ENCODE results near the gene LIMS1. TPM values are rescaled to one million over a fixed set of nuclear protein-coding genes. Genes with fewer than 3 reads are reported as not detected.

LIMS1 gene
- total and polyA plus RNA-seq, 2 experiments from 2014 or later: 28.6 to 36.9 TPM

DNA sequence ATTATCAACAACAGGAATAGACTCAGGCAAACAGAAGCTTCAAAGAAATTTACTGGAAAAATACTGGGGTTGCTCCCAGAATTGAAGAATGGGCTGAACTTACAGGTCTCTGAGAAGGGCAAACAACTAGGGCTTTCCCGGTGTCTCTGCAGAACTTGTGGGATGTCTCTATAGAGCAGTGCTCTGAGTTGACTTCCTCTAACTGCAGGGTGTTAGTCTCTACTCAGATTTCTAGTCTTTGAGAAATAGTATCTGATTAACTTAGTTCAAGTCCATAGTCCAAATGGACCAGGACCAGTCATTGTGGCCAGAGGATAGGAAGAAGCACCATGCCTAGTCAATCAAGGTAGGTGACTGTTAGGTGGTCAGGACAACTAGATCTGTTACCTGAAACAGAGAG, 45.8 kb downstream of the LIMS1 start:
- DNase-seq (ENCODE audit: low spot score) (no peak), ATAC-seq (no peak)
- H3K27me3 ChIP-seq (ENCODE audit: insufficient read depth): no peaks in the 10 kb centered on the region
- H3K4me1 ChIP-seq (ENCODE audit: insufficient read depth): peaks cover 12% of the 10 kb centered on the region
- TF ChIP-seq, protein P1, sequence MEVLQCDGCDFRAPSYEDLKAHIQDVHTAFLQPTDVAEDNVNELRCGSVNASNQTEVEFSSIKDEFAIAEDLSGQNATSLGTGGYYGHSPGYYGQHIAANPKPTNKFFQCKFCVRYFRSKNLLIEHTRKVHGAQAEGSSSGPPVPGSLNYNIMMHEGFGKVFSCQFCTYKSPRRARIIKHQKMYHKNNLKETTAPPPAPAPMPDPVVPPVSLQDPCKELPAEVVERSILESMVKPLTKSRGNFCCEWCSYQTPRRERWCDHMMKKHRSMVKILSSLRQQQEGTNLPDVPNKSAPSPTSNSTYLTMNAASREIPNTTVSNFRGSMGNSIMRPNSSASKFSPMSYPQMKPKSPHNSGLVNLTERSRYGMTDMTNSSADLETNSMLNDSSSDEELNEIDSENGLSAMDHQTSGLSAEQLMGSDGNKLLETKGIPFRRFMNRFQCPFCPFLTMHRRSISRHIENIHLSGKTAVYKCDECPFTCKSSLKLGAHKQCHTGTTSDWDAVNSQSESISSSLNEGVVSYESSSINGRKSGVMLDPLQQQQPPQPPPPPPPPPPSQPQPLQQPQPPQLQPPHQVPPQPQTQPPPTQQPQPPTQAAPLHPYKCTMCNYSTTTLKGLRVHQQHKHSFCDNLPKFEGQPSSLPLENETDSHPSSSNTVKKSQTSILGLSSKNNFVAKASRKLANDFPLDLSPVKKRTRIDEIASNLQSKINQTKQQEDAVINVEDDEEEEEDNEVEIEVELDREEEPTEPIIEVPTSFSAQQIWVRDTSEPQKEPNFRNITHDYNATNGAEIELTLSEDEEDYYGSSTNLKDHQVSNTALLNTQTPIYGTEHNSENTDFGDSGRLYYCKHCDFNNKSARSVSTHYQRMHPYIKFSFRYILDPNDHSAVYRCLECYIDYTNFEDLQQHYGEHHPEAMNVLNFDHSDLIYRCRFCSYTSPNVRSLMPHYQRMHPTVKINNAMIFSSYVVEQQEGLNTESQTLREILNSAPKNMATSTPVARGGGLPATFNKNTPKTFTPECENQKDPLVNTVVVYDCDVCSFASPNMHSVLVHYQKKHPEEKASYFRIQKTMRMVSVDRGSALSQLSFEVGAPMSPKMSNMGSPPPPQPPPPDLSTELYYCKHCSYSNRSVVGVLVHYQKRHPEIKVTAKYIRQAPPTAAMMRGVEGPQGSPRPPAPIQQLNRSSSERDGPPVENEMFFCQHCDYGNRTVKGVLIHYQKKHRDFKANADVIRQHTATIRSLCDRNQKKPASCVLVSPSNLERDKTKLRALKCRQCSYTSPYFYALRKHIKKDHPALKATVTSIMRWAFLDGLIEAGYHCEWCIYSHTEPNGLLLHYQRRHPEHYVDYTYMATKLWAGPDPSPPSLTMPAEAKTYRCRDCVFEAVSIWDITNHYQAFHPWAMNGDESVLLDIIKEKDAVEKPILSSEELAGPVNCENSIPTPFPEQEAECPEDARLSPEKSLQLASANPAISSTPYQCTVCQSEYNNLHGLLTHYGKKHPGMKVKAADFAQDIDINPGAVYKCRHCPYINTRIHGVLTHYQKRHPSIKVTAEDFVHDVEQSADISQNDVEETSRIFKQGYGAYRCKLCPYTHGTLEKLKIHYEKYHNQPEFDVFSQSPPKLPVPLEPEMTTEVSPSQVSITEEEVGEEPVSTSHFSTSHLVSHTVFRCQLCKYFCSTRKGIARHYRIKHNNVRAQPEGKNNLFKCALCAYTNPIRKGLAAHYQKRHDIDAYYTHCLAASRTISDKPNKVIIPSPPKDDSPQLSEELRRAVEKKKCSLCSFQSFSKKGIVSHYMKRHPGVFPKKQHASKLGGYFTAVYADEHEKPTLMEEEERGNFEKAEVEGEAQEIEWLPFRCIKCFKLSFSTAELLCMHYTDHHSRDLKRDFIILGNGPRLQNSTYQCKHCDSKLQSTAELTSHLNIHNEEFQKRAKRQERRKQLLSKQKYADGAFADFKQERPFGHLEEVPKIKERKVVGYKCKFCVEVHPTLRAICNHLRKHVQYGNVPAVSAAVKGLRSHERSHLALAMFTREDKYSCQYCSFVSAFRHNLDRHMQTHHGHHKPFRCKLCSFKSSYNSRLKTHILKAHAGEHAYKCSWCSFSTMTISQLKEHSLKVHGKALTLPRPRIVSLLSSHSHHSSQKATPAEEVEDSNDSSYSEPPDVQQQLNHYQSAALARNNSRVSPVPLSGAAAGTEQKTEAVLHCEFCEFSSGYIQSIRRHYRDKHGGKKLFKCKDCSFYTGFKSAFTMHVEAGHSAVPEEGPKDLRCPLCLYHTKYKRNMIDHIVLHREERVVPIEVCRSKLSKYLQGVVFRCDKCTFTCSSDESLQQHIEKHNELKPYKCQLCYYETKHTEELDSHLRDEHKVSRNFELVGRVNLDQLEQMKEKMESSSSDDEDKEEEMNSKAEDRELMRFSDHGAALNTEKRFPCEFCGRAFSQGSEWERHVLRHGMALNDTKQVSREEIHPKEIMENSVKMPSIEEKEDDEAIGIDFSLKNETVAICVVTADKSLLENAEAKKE (CRISPR knock-in tag; IDR thresholded peaks at IDR 0.05): no peak
- TF ChIP-seq EZH2 (IDR thresholded peaks at IDR 0.05; ENCODE audit: low read depth, unreplicated experiment): no peak
- TF ChIP-seq NANOG (IDR thresholded peaks at IDR 0.05; ENCODE audit: borderline replicate concordance): no peak
- TF ChIP-seq STAT1 (IDR thresholded peaks at IDR 0.05; ENCODE audit: unreplicated experiment): no peak
- no peak for TF ChIP-seq CREB1 (CRISPR knock-in tag; IDR thresholded peaks at IDR 0.05; ENCODE audit: low read depth)
- TF ChIP-seq, protein P2, sequence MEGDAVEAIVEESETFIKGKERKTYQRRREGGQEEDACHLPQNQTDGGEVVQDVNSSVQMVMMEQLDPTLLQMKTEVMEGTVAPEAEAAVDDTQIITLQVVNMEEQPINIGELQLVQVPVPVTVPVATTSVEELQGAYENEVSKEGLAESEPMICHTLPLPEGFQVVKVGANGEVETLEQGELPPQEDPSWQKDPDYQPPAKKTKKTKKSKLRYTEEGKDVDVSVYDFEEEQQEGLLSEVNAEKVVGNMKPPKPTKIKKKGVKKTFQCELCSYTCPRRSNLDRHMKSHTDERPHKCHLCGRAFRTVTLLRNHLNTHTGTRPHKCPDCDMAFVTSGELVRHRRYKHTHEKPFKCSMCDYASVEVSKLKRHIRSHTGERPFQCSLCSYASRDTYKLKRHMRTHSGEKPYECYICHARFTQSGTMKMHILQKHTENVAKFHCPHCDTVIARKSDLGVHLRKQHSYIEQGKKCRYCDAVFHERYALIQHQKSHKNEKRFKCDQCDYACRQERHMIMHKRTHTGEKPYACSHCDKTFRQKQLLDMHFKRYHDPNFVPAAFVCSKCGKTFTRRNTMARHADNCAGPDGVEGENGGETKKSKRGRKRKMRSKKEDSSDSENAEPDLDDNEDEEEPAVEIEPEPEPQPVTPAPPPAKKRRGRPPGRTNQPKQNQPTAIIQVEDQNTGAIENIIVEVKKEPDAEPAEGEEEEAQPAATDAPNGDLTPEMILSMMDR (conservative IDR thresholded peaks at IDR 0.05; ENCODE audit: low read depth in 2 of 2): no peak
- TF ChIP-seq JUNB (IDR thresholded peaks at IDR 0.05; ENCODE audit: unreplicated experiment): no peak
- TF ChIP-seq EZH2phosphoT487 (IDR thresholded peaks at IDR 0.05; ENCODE audit: unreplicated experiment): no peak
- TF ChIP-seq, protein P3, sequence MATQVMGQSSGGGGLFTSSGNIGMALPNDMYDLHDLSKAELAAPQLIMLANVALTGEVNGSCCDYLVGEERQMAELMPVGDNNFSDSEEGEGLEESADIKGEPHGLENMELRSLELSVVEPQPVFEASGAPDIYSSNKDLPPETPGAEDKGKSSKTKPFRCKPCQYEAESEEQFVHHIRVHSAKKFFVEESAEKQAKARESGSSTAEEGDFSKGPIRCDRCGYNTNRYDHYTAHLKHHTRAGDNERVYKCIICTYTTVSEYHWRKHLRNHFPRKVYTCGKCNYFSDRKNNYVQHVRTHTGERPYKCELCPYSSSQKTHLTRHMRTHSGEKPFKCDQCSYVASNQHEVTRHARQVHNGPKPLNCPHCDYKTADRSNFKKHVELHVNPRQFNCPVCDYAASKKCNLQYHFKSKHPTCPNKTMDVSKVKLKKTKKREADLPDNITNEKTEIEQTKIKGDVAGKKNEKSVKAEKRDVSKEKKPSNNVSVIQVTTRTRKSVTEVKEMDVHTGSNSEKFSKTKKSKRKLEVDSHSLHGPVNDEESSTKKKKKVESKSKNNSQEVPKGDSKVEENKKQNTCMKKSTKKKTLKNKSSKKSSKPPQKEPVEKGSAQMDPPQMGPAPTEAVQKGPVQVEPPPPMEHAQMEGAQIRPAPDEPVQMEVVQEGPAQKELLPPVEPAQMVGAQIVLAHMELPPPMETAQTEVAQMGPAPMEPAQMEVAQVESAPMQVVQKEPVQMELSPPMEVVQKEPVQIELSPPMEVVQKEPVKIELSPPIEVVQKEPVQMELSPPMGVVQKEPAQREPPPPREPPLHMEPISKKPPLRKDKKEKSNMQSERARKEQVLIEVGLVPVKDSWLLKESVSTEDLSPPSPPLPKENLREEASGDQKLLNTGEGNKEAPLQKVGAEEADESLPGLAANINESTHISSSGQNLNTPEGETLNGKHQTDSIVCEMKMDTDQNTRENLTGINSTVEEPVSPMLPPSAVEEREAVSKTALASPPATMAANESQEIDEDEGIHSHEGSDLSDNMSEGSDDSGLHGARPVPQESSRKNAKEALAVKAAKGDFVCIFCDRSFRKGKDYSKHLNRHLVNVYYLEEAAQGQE (IDR thresholded peaks at IDR 0.05; ENCODE audit: unreplicated experiment): no peak
- TF ChIP-seq, protein P4, sequence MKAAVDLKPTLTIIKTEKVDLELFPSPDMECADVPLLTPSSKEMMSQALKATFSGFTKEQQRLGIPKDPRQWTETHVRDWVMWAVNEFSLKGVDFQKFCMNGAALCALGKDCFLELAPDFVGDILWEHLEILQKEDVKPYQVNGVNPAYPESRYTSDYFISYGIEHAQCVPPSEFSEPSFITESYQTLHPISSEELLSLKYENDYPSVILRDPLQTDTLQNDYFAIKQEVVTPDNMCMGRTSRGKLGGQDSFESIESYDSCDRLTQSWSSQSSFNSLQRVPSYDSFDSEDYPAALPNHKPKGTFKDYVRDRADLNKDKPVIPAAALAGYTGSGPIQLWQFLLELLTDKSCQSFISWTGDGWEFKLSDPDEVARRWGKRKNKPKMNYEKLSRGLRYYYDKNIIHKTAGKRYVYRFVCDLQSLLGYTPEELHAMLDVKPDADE (IDR thresholded peaks at IDR 0.05): no peak
- no peak for TF ChIP-seq ZNF331 (CRISPR knock-in tag; IDR thresholded peaks at IDR 0.05; ENCODE audit: low read depth)
- TF ChIP-seq ZNF114 (CRISPR knock-in tag; IDR thresholded peaks at IDR 0.05): no peak
- no peak for TF ChIP-seq POLR2AphosphoS5 (IDR thresholded peaks at IDR 0.05; ENCODE audit: low read depth)
- no peak overlapping the region for H2AFZ ChIP-seq
- Mint-ChIP-seq H3K4me1 (peaks cover 18% of the 10 kb centered on the region), H3K9me3 (no peaks in the 10 kb centered on the region), H3K4me3 (no peak overlapping the region), H3K27ac (no peak overlapping the region), H3K36me3 (ENCODE audit: low read depth) (no peaks in the 10 kb centered on the region), H3K27me3 (ENCODE audit: insufficient read depth, low read depth, poor library complexity) (peaks cover 4% of the 10 kb centered on the region)
- no peak overlapping the region for H3K27ac ChIP-seq (ENCODE audit: low read depth)
- H3K4me2 ChIP-seq: no peak overlapping the region
- H3K9me2 ChIP-seq (ENCODE audit: insufficient read depth): no peaks in the 10 kb centered on the region
- peaks cover 45% of the 10 kb centered on the region for H3K79me2 ChIP-seq (replicated peaks; ENCODE audit: insufficient read depth)
- H3K36me3 ChIP-seq (ENCODE audit: insufficient read depth): no peaks in the 10 kb centered on the region
- H3F3A ChIP-seq (replicated peaks; ENCODE audit: low read depth): no peaks in the 10 kb centered on the region
- H3K4me3 ChIP-seq: no peak overlapping the region
- H4K20me1 ChIP-seq (replicated peaks; ENCODE audit: insufficient read depth): no peaks in the 10 kb centered on the region; the same call in 1 of the 2 replicates

All from GM23338 (cell line).